Stimulated activated CD4-positive, alpha-beta T cell treated with anti-CD3 and anti-CD28 coated beads, Interleukin-4, amount 100 ng/mL, for 24 hours (primary cell): ENCODE measurements around the gene EDA.
"Not testable (repeated sequence)": the region's sequence is repeated elsewhere in the genome, so short reads cannot be mapped to it uniquely, and the experiment has no call there.

ENCODE experiments used
- DNase-seq: peaks from one replicate; pipeline ENCODE4 v3.0.0-alpha.2; 2020

Gene EDA

DNA sequence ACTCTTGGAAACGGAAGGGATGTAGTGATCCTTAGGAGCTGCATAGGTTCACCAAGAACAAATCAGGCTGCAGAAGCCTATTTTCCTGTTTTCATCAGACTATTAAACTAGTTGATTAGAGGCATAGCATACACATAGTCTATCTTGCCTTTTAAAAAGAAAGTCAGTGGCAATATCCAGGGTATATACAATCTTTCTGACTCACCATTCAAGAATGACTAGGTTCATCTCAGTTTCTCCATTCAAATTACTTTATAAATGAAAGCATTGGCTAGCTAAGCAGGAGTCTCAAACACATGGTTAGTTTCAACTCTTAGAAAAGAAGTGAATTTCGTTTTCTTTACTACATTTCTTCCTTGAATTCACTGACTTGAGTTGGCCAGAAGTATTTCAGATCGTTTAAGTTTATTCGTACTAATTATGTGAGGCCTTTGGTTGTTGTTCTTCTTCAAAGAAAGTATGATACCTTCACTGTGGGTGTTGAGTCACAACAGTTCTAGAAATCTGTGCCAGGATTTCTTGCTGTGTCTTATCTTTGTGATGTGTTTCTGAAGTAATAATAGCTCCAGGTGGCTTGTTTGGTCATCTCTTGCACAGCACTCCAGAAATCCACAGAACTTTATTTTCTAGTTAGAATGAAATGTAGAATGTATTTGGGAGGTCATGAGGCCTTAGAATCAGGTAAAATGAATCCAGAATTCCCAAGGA lies 345.6 kb downstream of the EDA start:
- DNase-seq: no peak

GRCh38 chrX:69968950-69969349 lies 353.0 kb downstream of the EDA start:
- DNase-seq: no peak

DNA sequence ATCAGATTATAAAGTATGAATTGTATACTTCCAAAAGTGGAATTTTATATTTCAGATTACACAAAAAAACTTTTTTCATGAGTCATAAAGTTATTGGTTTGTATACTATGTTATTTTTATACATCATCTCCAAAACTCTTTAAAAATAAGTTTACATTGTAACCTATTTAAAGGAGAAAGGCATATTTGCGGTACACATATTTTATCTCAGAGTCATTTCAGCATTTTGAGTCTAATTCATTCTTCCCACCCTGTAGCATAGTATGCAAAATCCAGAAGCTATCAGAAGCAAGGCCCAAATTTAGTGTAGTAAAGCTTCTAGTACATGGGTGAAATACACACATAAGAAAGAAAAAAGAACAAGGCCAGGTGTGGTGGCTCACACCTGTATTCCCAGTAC lies 353.5 kb downstream of the EDA start:
- DNase-seq: no peak

GRCh38 chrX:69987691-69988090 lies 371.8 kb downstream of the EDA start:
- DNase-seq: no peak

- DNase-seq: peak; percentile 6
Observed at GRCh38 chrX:69988955-69989394, 373.1 kb downstream of the EDA start.

DNA sequence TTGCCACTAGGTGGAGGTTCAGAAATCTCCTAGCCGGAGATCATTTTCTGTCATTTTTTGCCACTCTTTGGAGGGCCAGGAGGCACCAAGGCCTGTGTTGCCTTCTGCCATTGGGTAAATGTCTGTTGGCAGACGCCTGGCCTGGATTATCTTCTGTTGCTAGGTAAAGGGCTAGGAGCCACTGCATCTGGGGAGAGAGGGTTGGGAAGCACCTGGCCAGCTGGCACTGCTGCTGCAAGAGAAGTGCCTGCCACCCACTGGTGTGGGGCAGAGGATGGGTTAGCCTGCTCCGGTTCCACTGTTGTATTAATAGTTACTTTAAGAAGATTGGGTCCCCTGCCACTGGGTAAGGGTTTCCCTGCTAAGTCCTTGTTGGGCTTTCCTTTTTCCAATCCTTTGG lies 375.8 kb downstream of the EDA start:
- DNase-seq: no peak

- DNase-seq: no peak
Observed at GRCh38 chrX:69993494-69993893, 377.6 kb downstream of the EDA start.

DNA sequence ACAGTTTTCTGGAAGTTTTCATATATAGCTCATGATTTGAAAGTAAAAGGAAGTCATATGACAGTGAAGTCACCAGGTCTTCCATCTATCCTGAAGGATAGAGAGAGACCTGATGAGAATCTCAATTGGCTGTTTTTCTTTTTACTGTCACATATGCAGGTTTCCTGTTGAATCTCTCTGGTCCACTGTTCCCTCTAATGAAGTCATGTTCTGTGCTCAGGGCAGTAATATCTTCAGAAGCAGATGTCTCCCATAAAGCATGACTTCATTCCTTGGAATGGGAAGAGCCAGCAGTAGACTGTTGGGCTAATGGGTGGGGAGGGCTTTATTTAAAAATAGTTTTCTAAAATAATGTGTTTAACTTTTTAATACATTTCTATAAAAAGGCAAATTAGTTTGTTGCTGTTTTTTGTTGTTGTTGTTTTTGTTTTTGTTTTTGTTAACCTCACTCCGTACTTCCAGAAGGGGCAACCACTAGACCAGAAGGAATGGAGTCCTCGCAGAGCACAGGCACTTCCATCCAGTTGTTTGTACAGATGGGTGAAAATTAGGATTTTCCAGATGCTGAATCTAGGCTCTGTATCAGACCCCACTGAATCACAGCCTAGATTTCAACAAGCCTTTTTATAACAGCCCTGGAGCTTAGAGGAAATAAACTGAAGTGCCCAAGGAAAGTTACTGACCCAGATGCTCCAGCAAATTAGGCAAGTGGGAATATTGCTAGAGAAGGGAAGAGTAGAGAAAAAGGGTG lies 379.6 kb downstream of the EDA start:
- no peak for DNase-seq

- DNase-seq: no peak
Observed at GRCh38 chrX:69996113-69996468, 380.2 kb downstream of the EDA start.

DNA sequence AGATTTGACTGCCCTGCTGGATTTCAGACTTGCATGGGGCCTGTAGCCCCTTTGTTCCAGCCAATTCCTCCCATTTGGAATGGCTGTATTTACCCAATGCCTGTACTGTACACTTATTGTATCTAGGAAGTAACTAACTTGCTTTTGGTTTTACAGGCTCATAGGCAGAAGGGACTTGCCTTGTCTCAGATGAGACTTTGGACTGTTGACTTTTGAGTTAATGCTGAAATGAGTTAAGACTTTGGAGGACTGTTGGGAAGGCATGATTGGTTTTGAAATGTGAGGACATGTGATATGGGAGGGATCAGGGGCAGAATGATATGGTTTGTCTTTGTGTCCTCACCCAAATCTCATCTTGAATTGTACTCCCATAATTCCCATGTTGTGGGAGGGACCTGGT lies 382.4 kb downstream of the EDA start:
- DNase-seq: not testable (repeated sequence)

DNA sequence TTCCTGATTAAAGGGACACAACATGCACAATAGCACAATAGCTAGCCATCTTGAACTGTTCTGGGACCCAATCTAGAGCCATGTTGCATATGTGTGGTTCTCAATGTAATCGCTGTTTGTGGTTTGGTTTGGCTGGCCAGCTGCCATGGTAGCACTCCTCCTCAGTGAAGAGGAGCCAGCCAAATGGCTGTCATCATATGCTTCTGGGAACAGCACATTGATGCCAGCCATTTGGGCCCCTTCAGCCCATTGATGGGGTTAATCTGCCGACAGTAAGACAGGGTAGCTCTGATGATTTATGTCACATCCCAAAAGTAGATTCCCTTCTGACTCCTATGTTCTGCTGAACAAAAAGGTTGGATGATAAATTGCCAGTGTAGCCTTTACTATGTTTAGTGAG lies 385.4 kb downstream of the EDA start:
- DNase-seq: no peak

- DNase-seq: no peak
Observed at GRCh38 chrX:70001708-70002341, 385.9 kb downstream of the EDA start.

- no peak for DNase-seq
Observed at GRCh38 chrX:70007946-70008345, 392.0 kb downstream of the EDA start.

DNA sequence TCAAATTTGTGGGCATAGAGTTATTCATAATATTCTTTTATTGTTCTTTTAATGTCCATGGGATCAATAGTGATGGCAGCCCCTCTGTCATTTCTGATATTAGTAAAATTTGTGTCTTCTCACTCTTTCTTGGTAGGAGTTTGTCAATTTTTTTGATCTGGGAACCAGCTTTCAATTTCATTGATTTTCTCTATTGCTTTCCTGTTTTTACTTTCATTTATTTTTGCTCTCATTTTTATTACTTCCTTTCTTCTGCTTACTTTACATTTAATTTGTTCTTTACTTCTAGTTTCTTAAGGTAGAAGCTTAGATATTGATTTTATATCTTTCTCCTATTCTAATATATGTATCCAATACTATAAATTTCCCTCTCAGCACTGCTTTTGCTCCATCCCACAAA lies 393.1 kb downstream of the EDA start:
- no peak for DNase-seq

DNA sequence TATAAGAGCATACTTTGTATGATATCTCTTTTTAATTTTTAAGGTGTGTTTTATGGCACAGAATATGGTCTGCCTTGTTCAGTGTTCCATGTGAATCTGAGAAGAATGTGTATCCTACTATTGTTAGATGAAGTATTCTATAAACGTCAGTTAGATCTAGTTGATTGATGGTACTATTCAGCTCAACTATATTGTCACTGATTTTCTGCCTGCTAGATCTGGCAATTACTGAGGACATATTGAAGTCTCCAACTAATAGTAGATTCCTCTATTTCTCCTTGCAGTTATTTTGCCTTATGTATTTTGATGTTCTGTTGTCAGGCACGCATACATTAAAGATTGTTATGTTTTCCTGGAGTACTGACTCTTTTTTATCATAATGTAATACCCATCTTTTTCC lies 394.1 kb downstream of the EDA start:
- DNase-seq: no peak

- DNase-seq: no peak
Observed at GRCh38 chrX:70012756-70013155, 396.8 kb downstream of the EDA start.

DNA sequence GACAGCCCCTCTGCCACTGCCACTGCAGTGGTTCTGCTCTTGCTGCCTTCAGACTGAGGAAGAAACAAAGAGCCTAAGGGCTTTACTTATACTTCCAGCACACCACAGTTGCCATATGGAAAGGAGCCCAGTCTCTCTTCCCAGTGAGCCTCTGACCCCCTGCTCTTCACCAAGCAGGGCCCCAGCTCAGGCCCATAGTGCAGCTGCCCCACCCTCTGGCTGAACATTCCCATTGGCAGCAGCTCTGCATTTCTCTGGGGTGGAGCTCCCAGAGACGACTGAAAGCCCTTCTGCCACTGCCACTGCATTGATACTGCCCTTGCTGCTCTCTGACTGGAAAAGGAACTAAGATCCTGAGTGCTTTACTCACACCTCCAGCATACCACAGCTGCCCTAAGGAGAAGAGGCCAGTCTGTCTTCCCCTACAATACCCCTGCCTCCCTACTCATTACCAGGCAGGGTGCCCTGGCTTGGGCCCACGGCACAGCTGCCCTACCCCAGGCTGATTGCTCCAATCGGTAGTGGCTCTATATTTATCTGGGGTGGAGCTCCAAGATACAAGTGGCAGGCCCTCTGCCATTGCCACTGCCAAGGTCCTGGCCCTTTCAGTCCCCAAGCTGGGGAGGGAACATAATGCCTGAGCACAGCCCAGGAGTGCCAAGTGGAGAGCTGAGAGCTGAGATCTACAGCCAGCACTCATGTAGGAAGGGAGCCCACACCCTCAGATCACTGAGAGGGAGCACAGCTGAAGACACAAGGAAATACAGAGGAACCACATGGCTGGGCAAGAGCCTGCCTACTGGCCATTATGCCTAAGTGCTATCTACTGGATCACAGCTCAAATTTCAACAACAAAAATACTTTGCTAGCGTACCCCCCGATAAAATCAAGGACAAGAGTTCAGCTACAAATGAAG lies 397.8 kb downstream of the EDA start:
- no peak for DNase-seq

DNA sequence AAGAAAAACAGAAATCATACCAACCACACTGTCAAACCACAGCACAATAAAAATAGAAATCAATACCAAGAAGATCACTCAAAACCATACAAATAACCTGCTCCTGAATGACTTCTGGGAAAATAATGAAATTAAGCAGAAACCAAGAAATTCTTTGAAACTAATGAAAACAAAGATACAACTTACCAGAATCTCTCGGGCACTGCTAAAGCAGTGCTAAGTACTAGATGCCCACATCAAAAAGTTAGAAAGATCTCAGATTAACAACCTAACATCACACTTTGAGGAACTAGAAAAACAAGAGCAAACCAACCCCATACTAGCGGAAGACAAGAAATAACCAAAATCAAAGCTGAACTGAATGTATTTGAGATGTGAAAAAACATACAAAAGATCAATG lies 400.6 kb downstream of the EDA start:
- no peak for DNase-seq

- no peak for DNase-seq
Observed at GRCh38 chrX:70022616-70023015, 406.7 kb downstream of the EDA start.

GRCh38 chrX:70025464-70025863 lies 409.6 kb downstream of the EDA start:
- DNase-seq: no peak

DNA sequence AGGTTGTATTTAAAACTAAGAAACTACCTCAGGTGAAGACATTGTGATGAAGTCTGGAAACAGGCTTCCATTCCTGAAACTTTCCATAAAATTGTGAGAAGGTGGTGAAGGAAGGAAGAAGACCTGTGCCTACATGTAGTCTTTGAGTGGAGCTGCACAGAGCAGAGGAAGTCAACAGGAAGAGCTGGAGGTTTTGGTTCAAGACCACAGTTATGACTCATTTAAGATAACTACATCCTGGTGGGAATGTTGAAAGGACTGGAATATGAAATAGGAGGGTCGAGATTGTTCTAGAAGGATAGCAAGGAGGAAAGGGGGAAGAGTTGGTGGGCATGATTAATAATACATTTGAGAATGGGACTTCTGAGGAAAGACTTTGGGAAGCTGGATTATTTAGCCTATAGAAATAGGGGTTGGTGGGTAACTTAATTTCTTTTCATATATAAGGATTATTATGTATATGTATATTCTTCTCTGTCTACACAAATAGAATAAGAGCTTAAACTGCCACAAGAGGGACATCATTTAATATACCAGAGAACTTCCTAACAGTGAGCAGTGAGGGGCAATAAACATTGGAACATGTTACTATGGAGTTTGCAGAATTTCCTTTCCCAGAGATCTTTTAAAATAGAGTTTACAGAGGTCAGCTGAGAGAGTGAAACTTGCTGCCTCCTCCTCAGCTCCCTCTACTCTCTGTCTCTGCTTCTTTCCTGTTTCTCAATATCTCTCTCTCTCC lies 410.4 kb downstream of the EDA start:
- DNase-seq: no peak

- no peak for DNase-seq
Observed at GRCh38 chrX:70026851-70027200, 410.9 kb downstream of the EDA start.

DNA sequence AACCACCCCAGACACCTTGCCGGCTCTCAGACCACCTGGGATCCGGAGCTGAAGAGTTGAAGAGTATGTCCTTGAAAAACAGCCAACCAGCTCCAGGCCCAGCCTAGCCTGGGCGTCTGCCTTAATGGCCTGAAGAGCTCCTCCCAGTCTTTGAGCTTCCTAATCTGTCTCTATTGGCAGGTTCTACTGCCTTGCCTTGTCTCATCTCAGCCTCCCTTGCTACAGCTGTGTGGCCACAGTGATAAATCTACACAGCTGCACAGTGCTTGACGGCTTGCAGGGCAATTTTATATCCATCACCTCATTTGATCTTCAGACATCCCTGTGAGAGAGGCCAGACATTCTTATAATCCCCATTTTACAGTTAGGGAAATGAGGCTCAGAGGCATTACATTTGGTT lies 413.9 kb downstream of the EDA start:
- DNase-seq: no peak
